GM12801 (cell line): ENCODE data around the gene CPNE4.

Experiments used
- TF ChIP-seq, protein P1 (sequence below): IDR thresholded peaks from one replicate; pipeline ENCODE4 v1.5.1; 2011; ENCODE audit warnings: control low read depth; ENCODE audit not compliant: insufficient read length; ENCODE audit errors: extremely low read depth

Gene CPNE4

DNA sequence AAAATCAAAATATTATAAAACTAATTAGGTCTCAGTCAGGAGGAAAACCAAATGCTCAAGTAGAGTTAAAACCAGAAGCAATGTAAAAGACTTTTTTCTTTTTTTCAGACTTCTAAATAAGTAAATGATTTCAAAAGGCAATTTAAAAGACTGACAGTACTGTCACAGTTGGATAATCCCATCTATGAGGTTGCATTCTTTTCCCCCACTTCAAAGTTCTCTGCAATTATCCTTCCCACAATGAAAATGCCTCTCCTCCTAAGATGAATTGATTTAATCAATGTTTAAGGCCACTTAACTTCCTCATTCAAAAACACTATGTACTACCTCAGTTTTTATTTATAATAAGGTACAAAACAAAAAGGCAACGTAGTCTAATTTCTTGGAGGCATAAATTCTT lies 540.1 kb downstream of the CPNE4 start:
- TF ChIP-seq, protein P1, sequence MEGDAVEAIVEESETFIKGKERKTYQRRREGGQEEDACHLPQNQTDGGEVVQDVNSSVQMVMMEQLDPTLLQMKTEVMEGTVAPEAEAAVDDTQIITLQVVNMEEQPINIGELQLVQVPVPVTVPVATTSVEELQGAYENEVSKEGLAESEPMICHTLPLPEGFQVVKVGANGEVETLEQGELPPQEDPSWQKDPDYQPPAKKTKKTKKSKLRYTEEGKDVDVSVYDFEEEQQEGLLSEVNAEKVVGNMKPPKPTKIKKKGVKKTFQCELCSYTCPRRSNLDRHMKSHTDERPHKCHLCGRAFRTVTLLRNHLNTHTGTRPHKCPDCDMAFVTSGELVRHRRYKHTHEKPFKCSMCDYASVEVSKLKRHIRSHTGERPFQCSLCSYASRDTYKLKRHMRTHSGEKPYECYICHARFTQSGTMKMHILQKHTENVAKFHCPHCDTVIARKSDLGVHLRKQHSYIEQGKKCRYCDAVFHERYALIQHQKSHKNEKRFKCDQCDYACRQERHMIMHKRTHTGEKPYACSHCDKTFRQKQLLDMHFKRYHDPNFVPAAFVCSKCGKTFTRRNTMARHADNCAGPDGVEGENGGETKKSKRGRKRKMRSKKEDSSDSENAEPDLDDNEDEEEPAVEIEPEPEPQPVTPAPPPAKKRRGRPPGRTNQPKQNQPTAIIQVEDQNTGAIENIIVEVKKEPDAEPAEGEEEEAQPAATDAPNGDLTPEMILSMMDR: no peak

GRCh38 chr3:131491775-131492174 lies 543.0 kb downstream of the CPNE4 start:
- TF ChIP-seq, protein P1: no peak

GRCh38 chr3:131491084-131491483 lies 543.7 kb downstream of the CPNE4 start:
- TF ChIP-seq, protein P1: no peak

GRCh38 chr3:131485119-131485518 lies 549.7 kb downstream of the CPNE4 start:
- TF ChIP-seq, protein P1: no peak

DNA sequence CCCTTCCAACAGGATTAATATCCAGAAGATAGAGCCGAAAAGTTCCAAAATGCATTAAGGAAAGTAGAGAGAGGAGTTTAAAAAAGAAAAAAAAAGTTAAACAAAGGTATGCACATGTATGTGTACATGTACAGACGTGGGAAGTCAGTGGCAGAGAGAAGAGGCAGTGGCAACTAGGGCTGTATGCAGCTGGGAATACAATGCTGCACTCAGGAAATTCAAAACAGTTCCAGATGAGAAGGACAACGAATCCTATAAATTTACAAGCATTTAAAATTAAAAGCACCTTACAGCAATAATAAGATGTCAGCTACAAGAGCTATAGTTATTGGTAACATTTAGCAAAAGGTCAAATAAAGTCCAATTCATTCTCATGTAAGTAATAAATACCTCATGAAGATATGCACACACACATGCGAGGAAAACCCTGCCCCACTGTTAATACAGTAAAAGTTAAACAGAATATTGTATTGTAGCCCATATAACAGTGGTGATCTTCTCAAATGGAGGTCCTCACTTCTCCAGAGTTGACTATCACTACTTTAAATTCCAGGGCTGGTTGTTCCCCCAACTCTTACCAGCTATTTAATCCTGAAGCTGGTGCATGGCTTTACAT lies 550.2 kb downstream of the CPNE4 start:
- TF ChIP-seq, protein P1: no peak
